Measurements from ENCODE around the gene MARCKS. TPM values are rescaled to one million over a fixed set of nuclear protein-coding genes. Genes with fewer than 3 reads are reported as not detected.

MARCKS gene, protein sequence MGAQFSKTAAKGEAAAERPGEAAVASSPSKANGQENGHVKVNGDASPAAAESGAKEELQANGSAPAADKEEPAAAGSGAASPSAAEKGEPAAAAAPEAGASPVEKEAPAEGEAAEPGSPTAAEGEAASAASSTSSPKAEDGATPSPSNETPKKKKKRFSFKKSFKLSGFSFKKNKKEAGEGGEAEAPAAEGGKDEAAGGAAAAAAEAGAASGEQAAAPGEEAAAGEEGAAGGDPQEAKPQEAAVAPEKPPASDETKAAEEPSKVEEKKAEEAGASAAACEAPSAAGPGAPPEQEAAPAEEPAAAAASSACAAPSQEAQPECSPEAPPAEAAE
- polyA plus RNA-seq (33.2 to 50.8 TPM (median 38.3 TPM) in 3 replicates), polyA minus RNA-seq (7.1 to 29.0 TPM (median 17.1 TPM) in 3 replicates)
- 21.0 TPM for polyA plus RNA-seq (2011; ENCODE audit: low read depth)
- 20.8 and 38.9 TPM in 2 replicates for polyA plus RNA-seq (2011; cell fraction: cytosol; rRNA removed)
- 43.9 and 64.9 TPM in 2 replicates for polyA plus RNA-seq (2011; cell fraction: nucleus; rRNA removed)
- 49.5 and 49.9 TPM in 2 replicates for polyA plus RNA-seq (2012; ENCODE audit: low replicate concordance)
- 64.8 TPM for polyA minus RNA-seq (2011; cell fraction: cytosol; rRNA and poly(A)+ RNA removed)
- 47.7 and 62.8 TPM in 2 replicates for polyA minus RNA-seq (2011; cell fraction: nucleus; rRNA and poly(A)+ RNA removed)

DNA sequence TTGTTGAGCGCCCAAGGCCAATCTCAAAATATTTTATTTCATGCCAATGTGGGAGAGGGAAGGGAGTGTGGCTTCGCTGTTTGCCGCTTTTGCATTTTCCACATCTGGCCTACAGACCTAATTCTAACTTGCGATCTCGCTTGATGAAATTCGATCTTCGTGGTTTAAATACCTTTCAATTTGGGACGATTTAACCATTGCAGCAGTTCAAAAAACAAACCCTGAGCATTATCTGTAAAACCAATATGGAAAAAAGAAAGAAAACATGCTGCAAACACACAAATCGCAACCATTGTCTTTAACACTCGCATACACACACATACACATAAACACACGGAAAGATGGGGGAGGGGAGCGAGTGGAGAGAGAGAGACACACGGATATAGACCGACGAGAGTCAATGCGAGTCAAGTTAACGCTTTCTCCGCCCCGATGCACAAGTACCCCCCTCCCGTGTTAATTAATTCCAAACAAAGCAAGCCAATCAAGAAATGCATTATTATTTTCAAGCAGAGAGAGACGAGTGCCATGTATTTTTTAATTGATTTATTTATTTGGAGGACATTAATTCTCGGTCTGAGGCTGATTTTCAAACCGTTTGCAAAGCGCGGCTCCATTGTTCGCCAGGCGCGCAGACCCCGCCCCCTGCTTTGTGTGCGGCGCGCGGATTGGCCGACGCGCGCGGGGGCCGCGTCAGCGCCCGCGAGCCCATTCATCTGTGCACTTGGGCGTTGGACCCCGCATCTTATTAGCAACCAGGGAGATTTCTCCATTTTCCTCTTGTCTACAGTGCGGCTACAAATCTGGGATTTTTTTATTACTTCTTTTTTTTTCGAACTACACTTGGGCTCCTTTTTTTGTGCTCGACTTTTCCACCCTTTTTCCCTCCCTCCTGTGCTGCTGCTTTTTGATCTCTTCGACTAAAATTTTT, at the start of gene MARCKS:
MARCKS (plus strand) TSS at position 721 of the 931 bp plus-strand sequence. CDS start 401 bp downstream, outside the sequence.
- TF ChIP-seq EZH2 (IDR thresholded peaks at IDR 0.05; ENCODE audit: low read length) = no peak
- TF ChIP-seq, protein P1, sequence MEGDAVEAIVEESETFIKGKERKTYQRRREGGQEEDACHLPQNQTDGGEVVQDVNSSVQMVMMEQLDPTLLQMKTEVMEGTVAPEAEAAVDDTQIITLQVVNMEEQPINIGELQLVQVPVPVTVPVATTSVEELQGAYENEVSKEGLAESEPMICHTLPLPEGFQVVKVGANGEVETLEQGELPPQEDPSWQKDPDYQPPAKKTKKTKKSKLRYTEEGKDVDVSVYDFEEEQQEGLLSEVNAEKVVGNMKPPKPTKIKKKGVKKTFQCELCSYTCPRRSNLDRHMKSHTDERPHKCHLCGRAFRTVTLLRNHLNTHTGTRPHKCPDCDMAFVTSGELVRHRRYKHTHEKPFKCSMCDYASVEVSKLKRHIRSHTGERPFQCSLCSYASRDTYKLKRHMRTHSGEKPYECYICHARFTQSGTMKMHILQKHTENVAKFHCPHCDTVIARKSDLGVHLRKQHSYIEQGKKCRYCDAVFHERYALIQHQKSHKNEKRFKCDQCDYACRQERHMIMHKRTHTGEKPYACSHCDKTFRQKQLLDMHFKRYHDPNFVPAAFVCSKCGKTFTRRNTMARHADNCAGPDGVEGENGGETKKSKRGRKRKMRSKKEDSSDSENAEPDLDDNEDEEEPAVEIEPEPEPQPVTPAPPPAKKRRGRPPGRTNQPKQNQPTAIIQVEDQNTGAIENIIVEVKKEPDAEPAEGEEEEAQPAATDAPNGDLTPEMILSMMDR (optimal IDR thresholded peaks at IDR 0.05 in 1 of 3, IDR thresholded peaks at IDR 0.05 in 1 of 3, conservative IDR thresholded peaks at IDR 0.05 in 1 of 3; ENCODE audit: extremely low read depth in 1 of 3, insufficient read depth in 2 of 3, low read length in 3 of 3) = no peak
- Histone ChIP-seq H3K79me2 (ENCODE audit: control insufficient read depth, insufficient read depth, low read length) (peaks cover 45% of the 10 kb centered on the region), H3K4me1 (ENCODE audit: control insufficient read depth, extremely low read depth, insufficient read depth, low read length) (peaks cover 13% of the 10 kb centered on the region), H3K9ac (ENCODE audit: control insufficient read depth, extremely low read depth, insufficient read depth, low read length) (peak within 1 kb of the TSS; percentile 98), H3K4me2 (ENCODE audit: control insufficient read depth, extremely low read depth, insufficient read depth, low read depth, low read length) (peak within 1 kb of the TSS; percentile 94), H3K27me3 (ENCODE audit: control insufficient read depth, extremely low read depth, insufficient read depth, low read length) (no peaks in the 10 kb centered on the region), H3K4me3 (ENCODE audit: control insufficient read depth in 2 of 3, extremely low read depth in 1 of 3, insufficient read depth in 2 of 3, low read depth in 1 of 3, low read length in 3 of 3) (peak within 1 kb of the TSS; percentile 71 to 89 (median 77)), H3K27ac (ENCODE audit: control insufficient read depth, insufficient read depth, low read length) (peak within 1 kb of the TSS; percentile 99), H3K36me3 (ENCODE audit: control insufficient read depth in 2 of 2, extremely low read depth in 1 of 2, insufficient read depth in 2 of 2, low read length in 2 of 2) (no peaks in the 10 kb centered on the region), H2AFZ (ENCODE audit: control insufficient read depth, low read length) (peak within 1 kb of the TSS; percentile 81), H3K9me3 (ENCODE audit: control insufficient read depth, low read depth, low read length) (no peaks in the 10 kb centered on the region), H3K9me1 (ENCODE audit: control insufficient read depth, extremely low read depth, insufficient read depth, low read length) (no peaks in the 10 kb centered on the region), H4K20me1 (ENCODE audit: control insufficient read depth, extremely low read depth, insufficient read depth, low read length) (no peaks in the 10 kb centered on the region)
- FAIRE-seq (peak; percentile 34), DNase-seq (ENCODE audit: low read depth, low spot score) (no peak)
- dilution Hi-C loops (cut with MboI; ENCODE audit: extremely low pct_ligation_motif_present, low sequenced_read_pairs) = no loop called here

DNA sequence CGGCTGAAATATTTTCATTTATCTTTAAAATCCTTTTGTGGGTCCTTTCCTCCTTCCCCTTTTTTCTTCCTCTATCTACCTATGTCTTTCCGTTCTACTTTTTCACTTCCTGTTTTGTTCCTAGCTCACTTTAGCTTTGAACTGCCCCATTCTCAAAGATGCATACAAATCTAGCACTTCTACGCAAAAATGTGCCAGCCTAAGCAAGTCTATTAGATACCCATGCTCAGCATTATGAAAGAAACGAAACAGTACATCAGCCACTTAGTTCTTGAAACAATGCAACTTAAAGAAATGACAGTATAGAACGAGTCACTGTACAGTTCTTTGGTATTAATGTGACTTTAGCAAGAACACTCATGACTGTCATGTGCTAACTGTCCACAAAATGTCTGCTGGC, 47.3 kb upstream of the MARCKS start:
- H3K27ac ChIP-seq (ENCODE audit: control insufficient read depth, insufficient read depth, low read length) = no peak overlapping the region
- TF ChIP-seq, protein P1 (optimal IDR thresholded peaks at IDR 0.05 in 1 of 3, IDR thresholded peaks at IDR 0.05 in 1 of 3, conservative IDR thresholded peaks at IDR 0.05 in 1 of 3; ENCODE audit: extremely low read depth in 1 of 3, insufficient read depth in 2 of 3, low read length in 3 of 3) = no peak
- no peak for TF ChIP-seq EZH2 (IDR thresholded peaks at IDR 0.05; ENCODE audit: low read length)
- no peak overlapping the region for H3K4me2 ChIP-seq (ENCODE audit: control insufficient read depth, extremely low read depth, insufficient read depth, low read depth, low read length)
- H3K9ac ChIP-seq (ENCODE audit: control insufficient read depth, extremely low read depth, insufficient read depth, low read length) = no peak overlapping the region
- peaks cover 3% of the 10 kb centered on the region for H3K4me1 ChIP-seq (ENCODE audit: control insufficient read depth, extremely low read depth, insufficient read depth, low read length)
- no peak overlapping the region for H2AFZ ChIP-seq (ENCODE audit: control insufficient read depth, low read length)
- no peak for FAIRE-seq
- no peaks in the 10 kb centered on the region for H3K27me3 ChIP-seq (ENCODE audit: control insufficient read depth, extremely low read depth, insufficient read depth, low read length)
- dilution Hi-C loops (cut with MboI; ENCODE audit: extremely low pct_ligation_motif_present, low sequenced_read_pairs) = no loop called here
- no peak for DNase-seq (ENCODE audit: low read depth, low spot score)
- H3K9me1 ChIP-seq (ENCODE audit: control insufficient read depth, extremely low read depth, insufficient read depth, low read length) = no peaks in the 10 kb centered on the region
- no peak overlapping the region for H3K4me3 ChIP-seq (ENCODE audit: control insufficient read depth in 2 of 3, extremely low read depth in 1 of 3, insufficient read depth in 2 of 3, low read depth in 1 of 3, low read length in 3 of 3)
- no peaks in the 10 kb centered on the region for H4K20me1 ChIP-seq (ENCODE audit: control insufficient read depth, extremely low read depth, insufficient read depth, low read length)
- H3K36me3 ChIP-seq (ENCODE audit: control insufficient read depth in 2 of 2, extremely low read depth in 1 of 2, insufficient read depth in 2 of 2, low read length in 2 of 2) = no peaks in the 10 kb centered on the region
- H3K79me2 ChIP-seq (ENCODE audit: control insufficient read depth, insufficient read depth, low read length) = no peaks in the 10 kb centered on the region
- no peaks in the 10 kb centered on the region for H3K9me3 ChIP-seq (ENCODE audit: control insufficient read depth, low read depth, low read length)

Measured in keratinocyte (primary cell).